Activated CD4-positive, alpha-beta T cell treated with anti-CD3 and anti-CD28 coated beads for 36 hours (primary cell): Measurements from ENCODE around the gene FAM83G. TPM values are rescaled to one million over a fixed set of nuclear protein-coding genes. Genes with fewer than 3 reads are reported as not detected.
A peak's percentile ranks its signal among the peaks of the same experiment; 100 is the strongest.

Experiments
- ATAC-seq: fragments of 200-7000 bp; cut with Tn5 transposase; one replicate; pipeline ENCODE4 v1.10.0; 2021; ENCODE audit warnings: mild to moderate bottlenecking, moderate library complexity
- CTCF ChIA-PET: fragments of 350-600 bp; sonication (Branson Sonifier 250); formaldehyde crosslinking; loops from one replicate; lab custom pipeline; 2021; ENCODE audit warnings: antibody characterized with exemption; lab: Charles Lee
- POLR2A ChIA-PET: fragments of 350-600 bp; sonication (Branson Sonifier 250); formaldehyde crosslinking; loops from one replicate; lab custom pipeline; 2021; ENCODE audit warnings: antibody characterized with exemption, inconsistent platforms; lab: Charles Lee
- DNase-seq: peaks from one replicate; pipeline ENCODE4 v3.0.0-alpha.2; 2020
- H3K27ac Mint-ChIP-seq: one replicate; pipeline ENCODE4 v1.8.0; 2021; ENCODE audit warnings: mixed read lengths
- H3K27me3 Mint-ChIP-seq: one replicate; pipeline ENCODE4 v1.8.0; 2021; ENCODE audit warnings: mixed read lengths
- H3K36me3 Mint-ChIP-seq: one replicate; pipeline ENCODE4 v1.8.0; 2021; ENCODE audit warnings: low read depth, mixed read lengths
- H3K4me1 Mint-ChIP-seq: one replicate; pipeline ENCODE4 v1.8.0; 2021; ENCODE audit warnings: mixed read lengths
- H3K4me3 Mint-ChIP-seq: one replicate; pipeline ENCODE4 v1.8.0; 2021; ENCODE audit warnings: mild to moderate bottlenecking, moderate library complexity, mixed read lengths
- H3K9me3 Mint-ChIP-seq: one replicate; pipeline ENCODE4 v1.8.0; 2021; ENCODE audit warnings: low read depth, mixed read lengths
- intact Hi-C, 2 experiments: fragments of 100-400 bp; cut with DNase I in 1 of 2; cut with micrococcal nuclease in 1 of 2; formaldehyde crosslinking; loops; one replicate each; pipeline versions ENCODE4 v1.14.2 to v1.15.1; 2022 to 2024; cut with DNase I, micrococcal nuclease
- total RNA-seq, 2 experiments: library from RNA; stranded (reverse); gene quantifications; one replicate each; pipeline ENCODE4 v1.2.3, GENCODE V29; 2021

Gene FAM83G
- total RNA-seq, 2 experiments from 2014 or later, result 11.1 to 14.3 TPM

GRCh38 chr17:18974407-18975149 is 30.0 kb downstream of the FAM83G start:
- POLR2A ChIA-PET, result no interaction called here
- intact Hi-C loops, result loop anchor here in 1 of 2 experiments (2.0 kb wide), 1 partner anchor 30 kb away; the partner anchor contains the start of gene FAM83G

GRCh38 chr17:18971801-18972200 is 32.8 kb downstream of the FAM83G start:
- no peaks in the 10 kb centered on the region for H3K27me3 Mint-ChIP-seq
- H3K27ac Mint-ChIP-seq, result no peak overlapping the region
- ATAC-seq (no peak), DNase-seq (no peak)
- H3K4me1 Mint-ChIP-seq, result peaks cover 17% of the 10 kb centered on the region
- peaks cover 15% of the 10 kb centered on the region for H3K36me3 Mint-ChIP-seq
- ChIA-PET CTCF (interaction anchor here (0.9 to 1.6 kb wide), 2 partner anchors 11 to 36 kb away, joined by 3 read pairs; no protein-coding TSS in a partner anchor), POLR2A (no interaction called here)
- no peak overlapping the region for H3K4me3 Mint-ChIP-seq
- H3K9me3 Mint-ChIP-seq, result no peaks in the 10 kb centered on the region
- intact Hi-C loops, result no loop called here

More at GRCh38 chr17:18974407-18975149, 30.0 kb downstream of the FAM83G start:
- Mint-ChIP-seq H3K27ac (no peak overlapping the region), H3K9me3 (no peaks in the 10 kb centered on the region), H3K36me3 (peaks cover 15% of the 10 kb centered on the region), H3K27me3 (no peaks in the 10 kb centered on the region), H3K4me3 (no peak overlapping the region), H3K4me1 (peaks cover 16% of the 10 kb centered on the region)
- ATAC-seq (peak; percentile 84), DNase-seq (peak; percentile 67)
- CTCF ChIA-PET, result interaction anchor here (2.6 kb wide), 1 partner anchor 14 kb away, joined by 11 read pairs; no protein-coding TSS in a partner anchor

GRCh38 chr17:18970582-18971480 is 33.7 kb downstream of the FAM83G start:
- intact Hi-C loops, result no loop called here
- CTCF ChIA-PET, result interaction anchor here (1.2 to 1.6 kb wide), 2 partner anchors 10 kb away, joined by 3 to 8 read pairs; no protein-coding TSS in a partner anchor

GRCh38 chr17:18968945-18969887 is 35.3 kb downstream of the FAM83G start:
- H3K4me3 Mint-ChIP-seq, result no peak overlapping the region
- no peak overlapping the region for H3K27ac Mint-ChIP-seq
- peaks cover 9% of the 10 kb centered on the region for H3K4me1 Mint-ChIP-seq
- peaks cover 11% of the 10 kb centered on the region for H3K36me3 Mint-ChIP-seq
- H3K27me3 Mint-ChIP-seq, result no peaks in the 10 kb centered on the region
- peak; percentile 35 for ATAC-seq
- H3K9me3 Mint-ChIP-seq, result no peaks in the 10 kb centered on the region
- POLR2A ChIA-PET, result no interaction called here
- CTCF ChIA-PET, result interaction anchor here (0.7 to 1.2 kb wide), 2 partner anchors 8 to 46 kb away, joined by 3 to 8 read pairs; no protein-coding TSS in a partner anchor
- intact Hi-C loops, result no loop called here
- DNase-seq, result peak; percentile 23

More at GRCh38 chr17:18970582-18971480, 33.7 kb downstream of the FAM83G start:
- DNase-seq (no peak), ATAC-seq (no peak)
- Mint-ChIP-seq H3K4me1 (peaks cover 17% of the 10 kb centered on the region), H3K36me3 (peaks cover 11% of the 10 kb centered on the region), H3K4me3 (no peak overlapping the region), H3K27ac (no peak overlapping the region), H3K9me3 (no peaks in the 10 kb centered on the region), H3K27me3 (no peaks in the 10 kb centered on the region)
- POLR2A ChIA-PET, result no interaction called here

GRCh38 chr17:18968345-18968744 is 36.2 kb downstream of the FAM83G start:
- Mint-ChIP-seq H3K27ac (no peak overlapping the region), H3K36me3 (peaks cover 9% of the 10 kb centered on the region), H3K9me3 (no peaks in the 10 kb centered on the region), H3K4me1 (peaks cover 6% of the 10 kb centered on the region), H3K27me3 (no peaks in the 10 kb centered on the region), H3K4me3 (no peak overlapping the region)
- ChIA-PET POLR2A (no interaction called here), CTCF (interaction anchor here (0.6 kb wide), 1 partner anchor 342 kb away, joined by 6 read pairs; no protein-coding TSS in a partner anchor)
- DNase-seq, result no peak
- no peak for ATAC-seq
- intact Hi-C loops, result no loop called here

- intact Hi-C loops, result no loop called here
- DNase-seq, result no peak
- peaks cover 7% of the 10 kb centered on the region for H3K36me3 Mint-ChIP-seq
- H3K4me1 Mint-ChIP-seq, result peaks cover 9% of the 10 kb centered on the region
- no peak for ATAC-seq
- no peak overlapping the region for H3K27ac Mint-ChIP-seq
- H3K27me3 Mint-ChIP-seq, result no peaks in the 10 kb centered on the region
- CTCF ChIA-PET, result interaction anchor here (0.6 kb wide), 1 partner anchor 342 kb away, joined by 6 read pairs; no protein-coding TSS in a partner anchor
- no peaks in the 10 kb centered on the region for H3K9me3 Mint-ChIP-seq
- POLR2A ChIA-PET, result no interaction called here
- H3K4me3 Mint-ChIP-seq, result no peak overlapping the region
Measured at GRCh38 chr17:18967916-18968315, 36.6 kb downstream of the FAM83G start.

- H3K27ac Mint-ChIP-seq, result no peak overlapping the region
- H3K9me3 Mint-ChIP-seq, result no peaks in the 10 kb centered on the region
- ATAC-seq (no peak), DNase-seq (no peak)
- H3K36me3 Mint-ChIP-seq, result peaks cover 7% of the 10 kb centered on the region
- no peaks in the 10 kb centered on the region for H3K27me3 Mint-ChIP-seq
- POLR2A ChIA-PET, result no interaction called here
- CTCF ChIA-PET, result interaction anchor here (0.5 kb wide), 1 partner anchor 10 kb away, joined by 4 read pairs; no protein-coding TSS in a partner anchor
- H3K4me3 Mint-ChIP-seq, result no peak overlapping the region
- intact Hi-C loops, result no loop called here
- H3K4me1 Mint-ChIP-seq, result peaks cover 12% of the 10 kb centered on the region
Measured at GRCh38 chr17:18966831-18967624, 37.5 kb downstream of the FAM83G start.

- peaks cover 7% of the 10 kb centered on the region for H3K36me3 Mint-ChIP-seq
- CTCF ChIA-PET, result no interaction called here
- no peak for ATAC-seq
- H3K27ac Mint-ChIP-seq, result no peak overlapping the region
- H3K4me1 Mint-ChIP-seq, result peaks cover 18% of the 10 kb centered on the region
- H3K27me3 Mint-ChIP-seq, result no peaks in the 10 kb centered on the region
- POLR2A ChIA-PET, result no interaction called here
- intact Hi-C loops, result no loop called here
- H3K9me3 Mint-ChIP-seq, result no peaks in the 10 kb centered on the region
- no peak for DNase-seq
- no peak overlapping the region for H3K4me3 Mint-ChIP-seq
Measured at GRCh38 chr17:18965530-18966236, 38.9 kb downstream of the FAM83G start.

- H3K27me3 Mint-ChIP-seq, result no peaks in the 10 kb centered on the region
Measured at GRCh38 chr17:18964550-18964949, 40.0 kb downstream of the FAM83G start.

More at GRCh38 chr17:18964550-18964949, 40.0 kb downstream of the FAM83G start:
- ATAC-seq, result no peak
- ChIA-PET POLR2A (no interaction called here), CTCF (no interaction called here)
- intact Hi-C loops, result loop anchor here (5.0 kb wide), 2 partner anchors 38 to 147 kb away; partner anchors contain the start of gene FAM83G (in 1 of the 2)
- Mint-ChIP-seq H3K4me1 (peaks cover 16% of the 10 kb centered on the region), H3K9me3 (no peaks in the 10 kb centered on the region), H3K27ac (no peak overlapping the region), H3K4me3 (no peak overlapping the region), H3K36me3 (peaks cover under 1% of the 10 kb centered on the region)
- DNase-seq, result no peak
